ENCODE measurements around the gene BTG2.

- TF ChIP-seq CTCF (IDR thresholded peaks at IDR 0.05) (no peak), POLR2A (IDR thresholded peaks at IDR 0.05) (no peak)
Measured at GRCh38 chr1:203281851-203282661, 23.3 kb upstream of the BTG2 start.
